ENCODE measurements around the gene DPP10.

The DPP10 gene

DNA sequence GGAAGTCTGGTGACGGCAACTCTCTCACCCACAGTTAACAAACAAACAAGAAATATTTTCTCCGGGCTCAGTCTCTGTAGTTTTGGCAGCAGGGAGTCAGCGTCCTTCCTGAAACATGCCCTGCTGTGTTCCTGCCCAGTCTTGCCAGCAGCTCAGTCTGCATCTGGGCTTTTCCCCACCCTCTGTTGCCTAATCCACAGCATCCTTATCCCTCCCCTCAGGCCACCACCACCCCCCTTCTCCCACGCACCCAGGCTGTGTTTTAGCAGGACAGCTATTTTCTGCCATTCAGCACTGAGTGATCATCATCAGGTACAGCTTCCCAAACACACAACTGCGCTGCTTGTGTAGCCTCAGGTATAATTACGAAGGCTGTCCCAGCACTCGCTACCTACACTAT is 168.2 kb downstream of the DPP10 start:
- no peak for DNase-seq

GRCh38 chr2:114614592-114614991 is 172.2 kb downstream of the DPP10 start:
- DNase-seq: no peak

GRCh38 chr2:114628481-114628880 is 186.0 kb downstream of the DPP10 start:
- DNase-seq: no peak

- DNase-seq: no peak
Observed at GRCh38 chr2:114631146-114631545, 188.7 kb downstream of the DPP10 start.

DNA sequence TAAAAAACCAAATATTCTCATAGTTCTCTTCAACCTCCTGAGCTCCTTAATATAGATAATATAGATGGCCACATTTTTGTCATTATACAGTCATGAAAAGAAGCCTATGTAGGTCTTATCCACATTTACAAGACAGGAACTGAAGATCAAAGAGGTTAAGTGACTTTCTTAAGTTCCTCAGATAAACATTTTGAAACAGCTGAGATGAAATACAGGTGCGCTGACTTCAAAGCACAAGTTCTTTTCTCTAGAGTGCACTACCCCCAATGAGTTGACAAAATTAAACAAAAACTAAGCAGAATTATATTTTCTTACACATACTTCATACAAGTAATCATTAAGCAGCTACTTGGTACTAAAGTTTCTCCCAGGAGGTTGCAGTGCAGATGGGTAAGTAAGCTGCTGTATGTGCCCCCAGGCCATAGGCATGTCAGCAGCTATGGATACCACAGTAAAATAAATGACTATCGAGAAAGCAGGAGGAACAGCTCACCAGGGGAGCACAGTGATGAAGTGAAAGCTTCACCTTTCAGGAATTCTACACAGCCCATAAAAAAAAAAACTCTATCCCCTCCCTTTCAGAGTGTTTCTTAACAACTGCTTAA is 199.8 kb downstream of the DPP10 start:
- DNase-seq: no peak

DNA sequence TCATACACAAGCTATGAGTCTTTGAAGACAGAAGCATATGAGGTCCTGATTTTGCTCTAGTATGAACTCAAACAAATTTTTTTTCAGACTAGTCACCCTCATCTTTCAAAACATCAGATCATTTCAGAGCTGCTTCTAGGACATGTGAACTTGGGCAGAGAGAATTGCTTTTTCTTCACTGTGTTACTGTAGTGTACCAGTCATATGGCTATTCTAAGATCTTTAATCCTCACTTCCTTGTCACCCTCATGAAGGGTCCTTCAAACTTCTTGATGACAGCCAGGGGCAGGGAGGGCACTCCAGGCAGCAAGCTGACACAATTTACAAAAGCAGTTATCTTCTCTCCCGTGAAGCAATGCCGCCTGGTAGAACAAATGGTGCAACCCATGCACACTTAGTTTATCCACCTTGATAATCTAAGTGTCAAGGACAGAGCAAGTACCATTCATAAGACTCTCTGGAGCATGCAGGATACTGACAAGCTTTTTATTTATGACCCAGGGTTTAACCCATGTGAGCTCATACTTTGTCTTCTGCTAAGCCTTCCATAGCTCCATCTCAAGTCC is 200.6 kb downstream of the DPP10 start:
- DNase-seq: no peak

DNA sequence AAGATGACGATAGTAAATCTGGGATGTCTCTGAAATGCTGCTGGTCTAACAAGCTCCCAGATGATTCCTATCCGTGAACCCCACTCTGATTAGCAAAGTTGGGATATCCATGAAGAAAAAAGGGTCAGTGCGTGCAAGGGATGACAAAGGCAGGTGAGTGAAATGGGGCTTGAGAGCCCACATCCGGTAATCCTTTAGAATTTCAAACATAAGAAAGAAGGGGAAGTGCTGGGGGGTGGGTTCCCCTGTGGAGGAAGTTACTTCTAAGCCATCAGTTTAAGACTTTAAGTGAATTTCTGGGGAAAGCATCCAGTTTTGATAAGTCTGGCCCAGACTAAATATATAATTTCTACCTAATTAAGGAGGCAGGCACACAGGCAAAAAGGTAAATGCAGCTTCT is 209.5 kb downstream of the DPP10 start:
- no peak for DNase-seq

GRCh38 chr2:114659880-114660279 is 217.4 kb downstream of the DPP10 start:
- DNase-seq: no peak

GRCh38 chr2:114661971-114662939 is 219.8 kb downstream of the DPP10 start:
- no peak for DNase-seq

DNA sequence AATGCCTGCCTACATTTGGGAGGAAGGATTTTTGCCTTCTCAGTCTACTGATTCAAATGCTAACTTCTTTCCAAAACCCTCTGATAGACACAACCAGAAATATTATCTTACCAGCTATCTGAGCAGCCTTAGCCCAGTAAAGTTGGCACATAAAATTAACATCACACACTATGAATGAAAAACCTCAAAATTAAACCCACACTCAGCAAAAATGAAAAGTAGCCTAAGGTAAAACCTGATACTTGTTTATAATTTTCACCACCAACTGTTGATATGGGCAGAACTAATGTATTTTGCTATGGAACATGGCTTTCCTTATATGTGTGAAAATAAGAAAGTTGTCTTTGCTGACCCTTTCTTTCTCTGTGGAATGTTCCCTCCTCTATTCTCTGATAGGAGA is 226.0 kb downstream of the DPP10 start:
- no peak for DNase-seq

DNA sequence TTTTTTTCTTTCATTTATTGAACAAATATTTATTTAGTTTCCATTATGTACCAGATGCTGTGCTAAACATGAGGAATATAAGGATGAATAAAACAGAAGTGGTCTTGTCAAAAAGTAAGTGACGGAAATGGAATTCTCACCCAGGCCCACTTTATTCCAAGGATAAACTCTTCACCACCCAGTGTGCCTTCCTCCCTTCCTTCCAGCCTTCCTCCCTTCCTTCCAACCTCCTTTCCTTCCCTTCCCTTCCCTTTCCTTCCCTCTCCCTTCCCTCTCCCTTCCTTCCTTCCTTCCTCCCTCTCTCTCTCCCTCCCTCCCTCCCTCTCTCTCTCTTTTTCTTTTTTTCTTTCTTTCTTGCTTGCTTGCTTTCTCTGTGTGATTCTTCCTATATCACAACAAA is 240.8 kb downstream of the DPP10 start:
- DNase-seq: no peak

DNA sequence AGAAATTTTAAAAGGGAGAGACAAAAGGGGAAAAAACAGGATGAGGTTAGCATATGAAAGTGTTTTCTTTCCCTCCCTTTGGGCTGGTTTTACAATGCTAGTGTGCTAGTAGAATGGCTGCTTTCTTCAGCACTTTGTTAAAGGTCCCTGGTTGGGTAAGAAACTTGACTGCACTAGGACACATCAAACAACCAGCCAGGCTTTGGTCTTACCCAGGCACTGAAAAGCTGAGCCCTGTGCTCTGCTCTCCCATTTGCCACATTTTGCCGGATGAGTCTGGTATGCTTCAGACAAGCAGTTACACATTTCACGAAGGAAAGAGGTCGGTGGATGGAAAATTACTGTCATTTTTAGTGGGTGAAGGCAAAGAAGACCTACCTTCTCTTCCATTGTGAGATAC is 242.0 kb downstream of the DPP10 start:
- no peak for DNase-seq

DNA sequence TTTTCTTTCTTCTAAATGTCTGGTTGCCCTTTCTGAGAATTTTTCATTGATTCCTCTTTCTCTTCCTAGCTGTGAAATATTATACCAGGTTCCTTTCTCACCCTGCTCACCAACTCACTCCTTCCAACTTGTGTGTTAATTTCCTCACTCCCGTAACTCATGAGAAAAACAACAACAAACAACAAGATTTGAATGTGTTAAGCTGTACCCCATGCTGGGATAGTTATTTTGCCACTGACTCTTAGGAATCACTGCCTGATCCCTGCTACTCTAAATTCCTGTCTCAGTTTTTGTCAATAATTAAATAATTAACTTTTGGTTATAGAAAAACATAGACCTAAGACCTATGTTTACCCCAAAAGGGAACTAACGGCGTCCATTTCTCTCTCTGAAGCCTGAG is 242.7 kb downstream of the DPP10 start:
- no peak for DNase-seq

DNA sequence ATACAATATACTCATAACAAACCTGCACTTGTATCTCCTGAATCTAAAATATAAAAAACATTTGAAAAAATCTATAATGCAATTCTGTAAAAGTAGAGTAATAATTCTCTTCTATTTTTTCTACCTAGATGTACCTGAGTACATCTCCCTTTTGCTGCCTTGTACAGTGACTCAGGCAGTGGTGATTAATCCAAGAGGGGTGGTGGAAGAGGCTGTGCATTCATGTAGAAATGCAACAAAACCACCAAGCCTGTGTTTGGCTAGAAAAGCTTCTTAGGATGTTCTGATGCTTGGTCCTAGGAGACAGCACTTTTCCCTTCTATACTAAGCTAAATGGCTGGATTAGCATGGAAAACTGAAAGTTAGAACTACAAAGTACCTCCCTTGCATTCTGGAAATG is 245.8 kb downstream of the DPP10 start:
- DNase-seq: no peak

DNA sequence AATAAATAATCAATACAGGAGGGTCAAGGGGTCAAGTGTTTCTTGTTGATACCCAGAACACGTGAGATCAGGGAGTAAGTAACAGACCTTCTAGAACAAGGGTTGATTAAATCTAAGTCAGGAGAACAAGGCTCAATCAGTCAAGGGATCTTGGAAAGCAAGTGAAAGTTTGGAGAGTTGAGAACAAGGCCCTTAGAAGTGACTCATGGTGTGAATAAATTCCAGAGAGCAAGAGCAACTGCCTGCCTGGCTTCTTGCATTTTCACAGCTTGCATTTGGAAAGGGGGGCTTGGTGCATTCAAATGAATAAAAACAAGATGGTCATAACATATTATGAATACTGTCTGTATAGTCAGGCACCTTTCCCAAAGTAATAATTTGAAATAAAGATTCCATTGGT is 256.1 kb downstream of the DPP10 start:
- no peak for DNase-seq

- no peak for DNase-seq
Observed at GRCh38 chr2:114699423-114699944, 257.0 kb downstream of the DPP10 start.

GRCh38 chr2:114700440-114700839 is 258.0 kb downstream of the DPP10 start:
- DNase-seq: no peak

DNA sequence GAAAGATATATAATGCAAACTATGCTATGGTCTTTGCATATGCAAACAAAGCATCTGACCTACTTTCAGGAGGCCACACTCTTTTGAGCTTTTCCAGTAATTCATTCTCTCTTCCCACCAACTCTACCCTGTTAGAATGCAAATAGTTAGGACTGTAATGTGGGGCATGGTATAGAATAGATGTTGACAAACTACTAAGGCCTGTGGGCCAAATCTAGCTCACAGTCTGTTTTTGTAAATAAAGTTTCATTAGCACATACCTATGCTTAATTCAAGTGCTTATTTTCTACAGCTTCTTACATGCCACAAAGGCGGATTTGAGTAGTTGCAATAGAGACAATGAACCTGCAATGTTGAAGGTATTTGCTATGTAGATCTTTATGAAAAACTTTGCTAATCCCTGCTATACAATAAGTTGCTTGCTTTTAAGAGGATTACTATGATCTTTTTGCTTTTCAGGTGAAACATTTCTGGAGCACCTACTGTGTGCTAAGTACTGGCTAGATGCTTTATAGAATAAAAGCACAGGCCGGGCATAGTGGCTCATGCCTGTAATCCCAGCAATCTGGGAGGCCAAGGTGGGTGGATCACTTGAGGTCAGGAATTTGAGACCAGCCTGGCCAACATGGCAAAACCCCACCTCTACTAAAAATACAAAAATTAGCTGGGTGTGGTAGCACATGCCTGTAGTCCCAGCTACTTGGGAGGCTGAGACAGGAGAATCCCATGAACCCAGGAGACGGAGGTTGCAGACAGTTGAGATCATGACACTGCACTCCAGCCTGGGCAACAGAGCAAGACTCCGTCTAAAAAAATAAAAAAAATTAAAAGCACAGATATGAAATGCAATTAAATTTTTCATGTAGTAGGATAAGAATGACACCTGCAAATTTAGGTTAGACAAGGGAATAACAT is 267.8 kb downstream of the DPP10 start:
- no peak for DNase-seq

DNA sequence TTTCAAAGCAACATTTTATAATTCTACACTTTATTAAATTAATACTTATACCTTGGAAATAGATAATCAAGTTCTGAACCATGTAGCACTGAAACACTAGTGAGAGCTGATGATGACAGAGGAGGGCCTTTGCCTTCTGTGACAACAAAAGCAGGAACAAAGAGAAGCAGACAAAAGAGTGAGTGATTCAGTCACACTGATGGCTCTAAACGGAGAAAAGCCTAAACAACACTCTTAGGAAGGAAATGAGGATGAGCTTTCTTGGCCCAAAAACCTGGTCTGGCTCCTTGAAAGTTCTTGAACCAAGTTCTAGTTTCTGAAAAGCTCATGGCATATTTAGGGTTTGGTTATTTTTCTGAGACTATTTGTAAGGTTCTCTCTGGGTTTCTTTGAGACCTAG is 271.9 kb downstream of the DPP10 start:
- no peak for DNase-seq

DNA sequence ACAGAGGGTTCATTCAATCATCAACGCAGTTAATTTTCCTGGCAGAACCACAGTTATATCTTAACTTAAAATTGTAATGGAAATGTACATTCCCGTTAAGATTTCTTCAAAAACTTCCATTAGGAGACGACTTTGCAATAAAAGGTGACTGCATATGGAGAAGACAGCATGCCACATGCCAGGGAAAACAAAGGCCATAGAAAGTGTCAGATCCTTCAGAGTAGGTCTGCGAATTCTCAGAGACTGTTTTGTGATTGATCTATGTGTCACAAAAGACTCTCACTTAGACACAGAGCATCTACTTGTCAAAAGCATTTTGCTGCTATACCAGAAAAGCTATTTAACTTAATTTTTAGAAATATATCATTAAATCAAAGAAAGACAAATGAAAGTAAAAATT is 274.6 kb downstream of the DPP10 start:
- no peak for DNase-seq

- no peak for DNase-seq
Observed at GRCh38 chr2:114724454-114724853, 282.0 kb downstream of the DPP10 start.

- DNase-seq: no peak
Observed at GRCh38 chr2:114727012-114727411, 284.6 kb downstream of the DPP10 start.

DNA sequence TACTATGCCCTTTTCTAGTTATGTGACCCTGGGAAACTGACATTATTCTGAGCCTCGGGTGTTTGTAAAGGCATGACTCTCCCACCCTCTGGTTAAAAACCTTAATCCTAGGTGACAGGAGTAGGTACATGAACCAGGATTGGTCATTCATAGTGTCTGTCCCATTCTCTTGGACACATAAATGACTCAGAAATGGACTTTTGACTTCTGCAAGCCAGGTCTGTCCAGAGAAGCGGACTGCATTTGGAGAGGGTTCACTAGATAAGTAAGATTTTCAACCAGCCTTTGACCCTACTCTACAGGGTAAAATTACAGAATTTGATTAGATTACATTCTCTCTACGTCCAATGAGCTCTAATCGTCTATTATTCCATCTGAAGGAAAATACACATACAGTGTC is 285.9 kb downstream of the DPP10 start:
- DNase-seq: no peak
